NCI-H2029 (cell line): Measurements from ENCODE around the gene GRB10.
"Not testable (repeated sequence)": the region's sequence is repeated elsewhere in the genome, so short reads cannot be mapped to it uniquely, and the experiment has no call there.

ENCODE experiments used
- DNase-seq: peaks from one replicate; lab custom pipeline; 2025; lab: John Stamatoyannopoulos, UW

GRB10 gene

GRCh38 chr7:50778189-50778588 lies 4.5 kb downstream of the GRB10 start:
- DNase-seq = no peak

DNA sequence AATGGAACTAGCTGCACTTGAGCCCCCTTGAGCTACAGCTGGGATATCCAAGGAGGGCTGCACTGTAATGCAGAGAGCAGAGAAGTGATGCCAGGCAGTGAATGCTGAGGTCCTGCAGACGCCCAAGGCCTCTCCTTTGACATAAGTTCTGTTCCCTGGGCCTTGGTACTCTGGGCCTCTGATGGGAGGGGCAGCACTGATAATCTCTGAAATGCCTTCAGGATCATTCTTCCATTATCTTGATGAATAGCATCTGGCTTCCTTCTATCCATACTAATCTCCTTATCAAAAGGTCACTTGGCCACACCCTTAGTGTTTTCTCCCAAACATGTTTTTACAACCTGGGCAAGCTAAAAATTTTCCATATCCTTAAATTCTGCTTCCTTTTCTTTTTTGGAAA lies 6.9 kb downstream of the GRB10 start:
- no peak for DNase-seq

DNA sequence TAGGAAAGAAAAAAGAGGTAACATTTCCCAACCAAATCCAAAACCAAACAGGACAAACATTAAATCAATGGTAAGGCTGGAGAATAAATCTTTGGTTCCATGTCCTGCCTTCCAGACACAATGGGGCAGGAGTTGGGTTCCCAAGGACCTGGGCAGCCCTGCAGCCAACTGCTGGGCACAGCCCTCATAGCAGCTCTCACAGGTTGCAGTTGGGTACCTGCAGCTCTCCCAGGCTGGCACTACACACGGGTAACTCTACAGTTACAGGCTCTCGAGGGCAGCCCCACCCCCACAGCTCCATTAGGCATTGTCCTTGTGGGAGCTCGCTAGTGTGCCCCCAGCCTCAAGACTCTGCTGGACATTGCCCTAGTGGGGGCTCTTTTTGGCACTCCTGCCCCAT lies 7.5 kb downstream of the GRB10 start:
- DNase-seq = no peak

DNA sequence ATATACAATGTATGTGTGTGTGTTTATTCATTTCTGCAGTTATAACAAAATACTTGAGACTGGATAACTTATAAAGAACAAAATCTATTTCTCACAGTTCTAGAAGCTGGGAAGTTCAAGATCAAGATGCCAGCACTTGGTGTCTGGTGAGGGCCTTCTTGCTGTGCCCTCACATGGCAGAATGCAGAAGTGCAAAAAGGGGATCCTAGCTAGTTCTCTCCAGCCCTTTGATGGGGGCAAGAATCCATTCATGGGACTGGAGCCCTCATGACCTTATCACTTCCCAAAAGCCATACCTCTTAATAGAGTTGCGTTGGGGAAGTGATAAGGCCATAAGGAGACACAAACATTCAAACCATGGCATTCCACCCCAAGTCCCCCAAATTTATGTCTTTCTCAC lies 8.4 kb downstream of the GRB10 start:
- DNase-seq = no peak

- DNase-seq = not testable (repeated sequence)
Observed at GRCh38 chr7:50773071-50773470, 9.6 kb downstream of the GRB10 start.

DNA sequence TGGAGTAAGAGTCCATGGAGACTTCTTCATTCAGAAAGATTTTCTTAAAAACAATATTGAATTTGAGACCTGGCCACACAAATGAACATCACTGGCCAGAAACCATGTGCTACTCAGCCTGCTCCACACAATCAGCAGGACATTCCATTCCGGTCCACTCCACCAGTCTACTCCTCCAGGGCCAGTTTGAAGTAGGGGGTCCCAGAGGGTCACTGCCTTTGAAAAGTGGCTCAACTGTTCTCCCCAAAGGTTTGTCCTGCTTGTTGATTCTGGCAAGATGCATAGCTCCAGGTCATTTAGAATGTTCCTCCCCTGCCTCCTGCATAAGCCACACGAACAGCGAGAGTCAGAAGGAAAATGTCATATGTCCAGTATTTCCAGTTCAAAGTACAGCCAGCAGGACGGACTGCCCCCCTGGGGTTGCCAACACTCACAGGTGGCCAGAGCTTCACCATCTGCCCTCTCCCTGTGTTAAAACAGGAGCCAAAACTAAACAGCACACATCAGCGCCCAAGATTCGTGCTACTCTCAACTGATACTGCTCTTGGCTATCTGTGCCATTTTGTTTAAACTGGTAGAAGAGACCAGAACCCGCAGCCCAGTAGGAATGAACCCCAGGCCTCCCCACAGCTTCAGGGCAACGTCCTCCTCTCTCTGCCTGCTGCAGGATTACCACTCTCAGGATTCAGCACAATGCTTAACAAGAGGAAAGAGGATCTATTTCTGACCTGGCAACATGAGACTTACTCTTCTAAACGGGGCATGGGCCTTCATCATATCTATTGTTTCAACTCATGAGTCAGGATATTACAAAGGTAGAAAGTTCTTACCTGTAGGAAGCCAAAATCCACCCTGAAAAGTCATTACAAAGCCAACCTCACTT lies 11.3 kb downstream of the GRB10 start:
- DNase-seq = no peak

DNA sequence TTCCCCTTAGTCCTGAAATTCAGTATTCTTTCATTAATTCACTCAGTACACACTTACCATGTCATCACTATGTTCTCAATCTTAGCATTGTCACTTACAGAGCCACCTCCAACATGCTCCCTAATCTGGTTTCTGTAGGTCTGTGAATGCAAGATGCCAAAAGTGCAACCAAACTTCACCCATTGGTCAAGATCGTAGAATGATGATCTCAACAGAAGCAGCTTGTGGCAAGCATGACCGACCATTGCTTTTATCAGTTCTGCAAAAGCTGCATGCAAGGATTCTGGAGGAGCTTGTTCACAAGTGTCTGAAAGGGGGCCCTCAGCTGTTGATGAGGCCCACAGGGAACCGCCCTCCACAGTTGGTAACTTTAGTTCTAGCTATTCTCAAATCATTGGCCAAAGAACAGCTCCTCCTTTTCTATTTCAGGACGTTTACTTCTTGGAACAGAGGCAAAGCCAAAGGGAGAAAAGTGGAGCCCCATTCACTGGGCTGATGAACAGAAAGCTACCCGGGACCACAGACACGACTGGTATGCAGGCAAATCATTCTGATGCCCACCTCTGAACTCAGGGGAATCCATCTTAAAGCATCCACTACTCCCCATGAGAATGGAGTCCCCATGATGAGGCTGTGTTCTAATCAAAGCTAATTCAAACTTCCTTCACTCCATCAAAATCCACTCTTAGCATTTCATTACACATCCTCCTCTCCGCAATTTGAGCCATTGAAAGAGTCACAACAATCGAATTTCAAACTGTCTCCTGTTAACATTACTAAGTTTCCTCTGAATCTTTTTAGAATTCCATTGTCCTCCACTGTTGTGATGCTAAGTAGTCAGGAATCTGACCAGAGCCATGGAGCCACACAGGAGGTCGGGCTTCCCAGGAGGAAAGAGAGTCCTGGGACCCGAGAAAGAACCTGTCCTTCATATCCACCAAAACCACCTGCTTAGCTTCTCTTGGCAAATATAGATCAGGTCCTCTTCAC lies 13.9 kb downstream of the GRB10 start:
- DNase-seq = no peak

- DNase-seq = no peak
Observed at GRCh38 chr7:50766849-50767207, 15.9 kb downstream of the GRB10 start.

DNA sequence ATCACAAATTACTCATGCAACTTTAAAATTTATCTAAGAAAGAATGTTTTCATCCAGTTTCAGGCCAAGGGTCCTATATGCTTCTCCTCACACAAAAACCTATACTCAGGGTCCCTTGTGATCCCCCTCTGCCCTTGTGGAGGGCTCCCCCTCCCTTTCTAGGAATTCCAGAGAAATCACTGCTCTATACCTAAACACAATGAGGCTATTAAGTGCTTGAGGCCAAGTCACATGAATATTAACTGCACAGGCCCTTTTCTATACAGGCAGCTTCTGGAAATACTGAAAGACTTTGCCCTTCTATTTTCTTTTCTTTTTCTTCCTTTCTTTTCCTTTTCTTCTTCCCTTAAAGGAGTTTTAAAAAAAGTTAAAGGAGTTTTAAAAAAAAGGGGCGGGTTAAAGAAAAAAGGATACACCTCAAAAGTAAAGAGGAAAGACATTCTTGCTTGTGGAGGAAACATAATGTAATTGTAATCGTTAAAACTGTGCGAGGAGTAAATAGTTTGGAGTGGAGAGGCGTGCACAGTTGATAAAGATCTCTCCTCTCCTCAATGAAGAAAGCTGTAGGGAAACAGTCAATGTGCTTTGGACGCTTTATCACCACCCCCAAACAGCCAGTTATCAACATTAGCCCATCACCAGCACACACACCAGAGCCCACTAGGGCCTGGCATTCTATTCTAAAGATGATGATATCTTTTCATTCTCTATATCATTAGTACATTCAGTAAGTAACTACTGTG lies 16.4 kb downstream of the GRB10 start:
- DNase-seq = no peak

DNA sequence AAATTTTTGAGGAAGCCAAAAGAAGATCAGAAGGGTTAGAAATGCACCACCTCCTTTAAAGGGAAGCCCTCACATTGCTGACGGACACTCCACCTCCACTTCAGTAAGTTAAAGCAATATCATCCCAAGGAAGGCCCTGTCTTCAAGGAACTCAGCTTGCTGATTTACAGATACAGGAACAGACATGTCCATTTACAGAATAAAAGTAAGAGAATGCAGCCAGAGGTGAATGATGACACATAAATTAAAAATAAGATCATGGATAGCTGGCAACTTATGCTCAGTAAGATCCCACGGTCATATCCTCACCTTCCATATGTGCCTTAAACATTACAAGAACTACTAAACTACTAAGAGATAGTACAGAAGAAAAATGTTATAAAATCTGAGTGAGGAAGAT lies 20.4 kb downstream of the GRB10 start:
- DNase-seq = no peak

DNA sequence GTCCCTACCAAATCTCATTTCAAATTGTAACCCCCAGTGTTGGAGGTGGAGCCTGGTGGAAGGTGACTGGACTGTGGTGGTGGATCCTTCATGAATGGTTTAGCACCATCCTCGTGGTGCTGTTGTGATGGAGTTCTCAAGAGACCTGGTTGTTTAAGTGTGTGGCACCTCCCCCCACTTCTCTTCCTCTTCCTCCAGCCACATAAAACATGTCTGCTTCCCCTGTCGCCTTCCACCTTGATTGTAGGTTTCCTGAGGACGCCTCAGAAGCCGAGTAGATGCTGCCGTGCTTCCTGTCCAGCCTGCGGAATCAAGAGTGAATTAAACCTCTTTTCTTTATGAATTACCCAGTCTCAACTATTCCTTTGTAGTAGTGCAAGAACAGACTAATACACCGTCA lies 21.0 kb downstream of the GRB10 start:
- DNase-seq = no peak

DNA sequence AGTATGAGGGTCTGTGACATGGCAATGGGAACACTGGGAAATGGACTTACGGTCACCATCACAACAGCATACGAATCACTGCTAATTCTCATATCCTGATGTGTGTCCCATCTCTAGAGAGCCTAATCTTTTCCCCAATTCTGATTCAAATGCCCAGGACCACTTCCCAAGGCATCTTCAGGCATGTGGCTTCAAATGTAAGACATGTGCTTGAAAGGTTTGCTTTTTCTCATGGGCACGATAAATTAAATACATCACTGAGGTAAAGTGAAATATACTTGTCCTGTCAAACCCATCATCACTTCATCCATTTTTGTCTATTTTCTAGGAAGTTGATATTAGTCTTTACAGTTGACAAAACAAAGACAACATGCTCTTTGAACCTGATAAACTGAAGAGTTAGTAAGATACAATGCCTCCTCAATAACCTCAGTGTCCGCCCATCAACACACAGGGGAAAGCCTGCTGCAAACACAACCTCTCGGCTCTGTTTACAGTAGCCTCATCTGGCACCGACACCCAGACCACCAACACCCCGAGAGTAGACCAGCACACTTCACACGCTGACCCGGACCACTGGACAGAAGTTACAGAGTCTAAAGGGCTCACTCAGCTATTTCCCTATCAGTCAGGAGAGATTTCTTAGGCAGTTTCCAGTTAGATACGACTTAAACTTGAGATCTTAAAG lies 24.8 kb downstream of the GRB10 start:
- no peak for DNase-seq

DNA sequence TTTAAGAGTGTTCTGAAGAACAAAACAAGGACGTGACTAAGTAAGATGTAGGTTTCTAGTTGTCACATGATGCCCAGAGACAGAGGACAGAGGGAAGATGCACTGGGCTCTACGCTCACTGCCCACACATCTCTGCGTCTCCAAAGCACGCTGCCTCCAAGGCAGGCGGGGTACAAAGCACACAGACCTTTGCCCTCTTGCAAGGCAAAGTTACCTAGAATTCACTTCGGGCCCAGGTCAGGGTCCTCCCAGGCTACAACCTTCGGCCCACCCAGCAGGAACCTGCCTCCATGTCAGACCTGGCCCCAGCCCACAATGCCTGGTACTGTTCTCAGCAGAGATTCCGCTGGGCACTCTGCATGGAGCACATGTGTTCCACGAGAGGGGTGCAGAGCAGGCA lies 26.5 kb downstream of the GRB10 start:
- no peak for DNase-seq

DNA sequence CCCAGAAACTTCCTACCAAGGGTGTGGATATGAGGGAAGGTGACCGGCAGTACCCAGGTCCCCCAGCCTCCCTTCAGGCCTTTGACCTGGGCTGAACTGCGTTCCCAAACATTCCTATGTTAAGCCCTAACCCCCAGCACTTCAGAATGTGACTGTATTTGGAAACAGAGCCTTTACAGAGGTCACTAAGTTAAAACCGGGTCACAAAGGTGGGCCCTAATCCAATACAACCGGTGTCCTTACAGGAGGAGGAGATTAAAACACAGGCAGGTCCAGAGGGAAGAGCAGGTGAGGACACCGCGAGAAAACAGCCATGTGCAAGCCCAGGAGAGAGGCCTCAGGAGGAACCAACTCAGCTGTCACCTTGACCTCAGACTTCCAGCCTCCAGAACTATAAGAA lies 28.0 kb downstream of the GRB10 start:
- no peak for DNase-seq

- DNase-seq = no peak
Observed at GRCh38 chr7:50754241-50754640, 28.5 kb downstream of the GRB10 start.

DNA sequence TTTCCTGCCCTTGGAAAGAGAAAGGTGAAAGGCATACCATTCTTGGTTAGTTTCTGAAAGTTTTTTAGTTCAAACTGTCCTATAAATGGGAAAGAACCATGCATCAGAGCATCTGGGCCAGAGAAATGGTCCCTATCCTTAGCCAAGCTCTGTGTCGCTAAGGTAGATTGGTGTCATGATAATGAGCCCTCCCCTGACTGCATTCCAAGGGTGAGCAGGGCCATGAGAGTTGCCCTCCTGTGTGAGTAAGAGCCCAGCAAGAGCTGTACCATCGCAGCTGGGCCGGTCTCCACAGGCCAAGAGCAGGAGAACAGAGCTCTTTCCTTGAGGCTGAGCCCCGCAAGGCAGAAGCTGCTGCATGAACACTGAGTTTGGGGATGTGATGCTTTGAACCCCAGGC lies 30.3 kb downstream of the GRB10 start:
- no peak for DNase-seq

DNA sequence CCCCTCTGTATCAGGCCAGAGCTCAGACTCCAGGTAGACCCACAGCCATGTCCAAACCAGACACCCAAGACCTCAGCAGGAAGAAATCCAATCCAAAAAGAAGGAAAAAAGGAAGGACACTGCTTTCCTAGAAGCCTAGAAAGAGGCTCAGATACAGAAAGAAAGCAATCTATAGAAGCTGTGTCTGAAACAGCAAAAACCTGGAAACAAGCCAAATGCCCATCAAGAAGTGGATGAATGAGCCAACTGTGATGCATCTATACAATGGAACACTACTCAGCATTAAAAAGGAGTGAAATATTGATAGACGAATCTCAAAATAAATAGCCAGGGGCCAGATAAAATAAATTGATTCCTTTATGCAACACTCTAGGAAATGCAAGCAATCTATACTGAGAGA lies 31.6 kb downstream of the GRB10 start:
- no peak for DNase-seq

DNA sequence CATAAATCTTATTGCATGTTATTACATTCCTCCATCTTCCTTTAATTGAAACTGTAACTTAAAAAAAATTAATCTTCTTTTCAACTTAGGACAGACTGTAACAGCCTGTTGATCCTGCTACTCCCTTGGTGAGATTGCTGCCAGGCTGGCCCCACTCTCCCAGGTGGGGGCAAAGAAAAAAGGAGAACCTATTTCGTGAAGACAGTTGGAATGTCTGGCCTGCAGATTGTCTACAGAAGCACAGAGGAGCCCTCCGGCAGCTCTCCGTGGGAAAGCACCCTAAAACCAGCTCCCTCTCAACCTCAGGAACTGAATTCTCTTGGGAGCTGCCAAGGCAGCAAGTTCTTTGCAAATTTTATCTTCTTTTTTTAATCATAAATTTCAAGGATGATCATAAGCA lies 32.8 kb downstream of the GRB10 start:
- DNase-seq = no peak

GRCh38 chr7:50748472-50748871 lies 34.2 kb downstream of the GRB10 start:
- DNase-seq = no peak

DNA sequence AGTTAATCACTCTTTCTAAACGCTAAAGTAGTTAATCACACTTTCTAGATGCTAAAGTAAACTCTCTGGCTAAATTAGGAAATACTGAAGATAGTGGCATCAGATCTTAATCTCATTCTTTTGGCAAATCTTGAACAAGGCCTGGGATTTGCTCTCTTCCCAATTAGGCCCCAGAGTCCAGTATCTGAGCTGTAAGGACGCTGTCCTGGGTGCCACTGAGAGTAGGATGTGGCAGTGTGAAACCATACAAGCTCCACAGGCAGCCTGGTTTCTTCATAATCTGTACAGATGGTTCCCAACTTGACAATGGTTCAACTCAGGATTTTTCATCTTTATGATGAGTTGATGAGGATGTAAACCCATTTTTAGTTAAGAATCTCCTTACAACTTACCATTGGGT lies 36.9 kb downstream of the GRB10 start:
- DNase-seq = no peak

DNA sequence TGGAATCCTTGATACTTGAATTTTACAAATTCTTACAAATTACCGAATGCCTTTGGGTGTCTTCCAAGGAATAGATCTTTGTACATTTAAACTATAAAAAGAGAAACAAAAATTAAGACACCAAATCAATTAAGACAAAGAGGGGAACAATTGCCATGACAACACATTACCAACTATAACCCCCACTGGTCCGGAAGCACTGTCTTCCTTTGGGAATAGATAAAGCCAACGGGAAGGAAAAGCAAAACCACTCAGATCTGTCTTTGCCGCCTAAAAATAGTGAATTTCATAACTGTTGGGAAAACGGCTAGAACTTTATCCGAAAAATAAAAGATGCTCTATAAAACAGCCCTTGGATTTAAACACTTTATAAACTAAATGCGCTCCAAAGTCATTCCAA lies 37.4 kb downstream of the GRB10 start:
- DNase-seq = no peak

DNA sequence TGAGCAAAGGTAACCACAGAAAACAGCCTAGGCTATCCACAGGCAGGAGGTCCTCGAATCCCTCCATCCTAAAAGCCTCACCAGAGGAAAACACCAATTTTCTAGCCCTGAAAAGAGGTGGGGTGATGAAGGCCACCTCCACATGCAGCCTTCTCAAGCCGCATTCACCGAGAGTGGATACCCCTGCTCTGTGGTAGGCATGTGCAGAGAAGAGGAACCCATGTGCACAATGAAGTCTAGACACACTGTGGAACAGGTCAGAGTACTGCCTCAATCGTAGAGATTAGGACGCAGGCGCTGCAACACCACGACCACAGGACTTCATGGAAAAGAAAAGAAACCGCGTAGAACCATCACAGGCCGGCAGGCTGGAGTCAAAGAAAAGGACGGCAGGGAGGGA lies 38.8 kb downstream of the GRB10 start:
- no peak for DNase-seq
